NCI-H1048 (cell line): ENCODE data around the gene POLN.

Experiments
- DNase-seq: peaks from one replicate; lab custom pipeline; 2025; lab: John Stamatoyannopoulos, UW

POLN gene

GRCh38 chr4:2104556-2105345, 137.2 kb downstream of the POLN start:
- DNase-seq: no peak

DNA sequence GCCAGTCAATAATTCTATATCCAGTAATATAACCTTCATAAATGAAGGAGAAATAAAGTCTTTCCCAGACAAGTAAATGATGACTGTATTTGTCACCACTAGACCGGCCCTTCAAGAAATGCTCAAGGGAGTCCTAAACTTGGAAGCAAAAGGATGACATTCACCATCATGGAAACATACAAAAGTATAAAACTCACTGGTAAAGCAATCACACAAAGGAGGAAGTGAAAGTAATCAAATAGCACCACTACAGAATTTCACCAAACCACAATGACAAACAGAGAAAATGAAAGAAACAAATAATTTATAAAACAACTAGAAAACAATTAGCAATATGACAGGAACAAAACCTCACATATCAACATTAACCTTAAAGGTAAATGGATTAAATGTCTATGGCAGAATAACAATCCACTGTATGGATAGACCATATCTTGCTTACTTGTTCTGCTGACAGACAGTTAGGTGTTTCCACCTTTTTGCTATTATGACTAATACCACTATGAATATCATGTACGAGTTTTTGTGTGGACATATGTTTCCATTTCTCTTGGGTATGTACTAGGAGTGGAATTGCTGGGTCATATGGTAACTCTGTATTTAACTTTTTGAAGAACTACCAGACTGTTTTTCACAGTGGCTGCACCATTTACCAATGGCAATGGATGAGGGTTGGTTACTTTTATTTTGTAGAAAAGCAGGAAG, 137.9 kb downstream of the POLN start:
- DNase-seq: no peak

- DNase-seq: no peak
Measured at GRCh38 chr4:2103127-2103842, 138.6 kb downstream of the POLN start.

GRCh38 chr4:2102045-2102883, 139.7 kb downstream of the POLN start:
- no peak for DNase-seq

DNA sequence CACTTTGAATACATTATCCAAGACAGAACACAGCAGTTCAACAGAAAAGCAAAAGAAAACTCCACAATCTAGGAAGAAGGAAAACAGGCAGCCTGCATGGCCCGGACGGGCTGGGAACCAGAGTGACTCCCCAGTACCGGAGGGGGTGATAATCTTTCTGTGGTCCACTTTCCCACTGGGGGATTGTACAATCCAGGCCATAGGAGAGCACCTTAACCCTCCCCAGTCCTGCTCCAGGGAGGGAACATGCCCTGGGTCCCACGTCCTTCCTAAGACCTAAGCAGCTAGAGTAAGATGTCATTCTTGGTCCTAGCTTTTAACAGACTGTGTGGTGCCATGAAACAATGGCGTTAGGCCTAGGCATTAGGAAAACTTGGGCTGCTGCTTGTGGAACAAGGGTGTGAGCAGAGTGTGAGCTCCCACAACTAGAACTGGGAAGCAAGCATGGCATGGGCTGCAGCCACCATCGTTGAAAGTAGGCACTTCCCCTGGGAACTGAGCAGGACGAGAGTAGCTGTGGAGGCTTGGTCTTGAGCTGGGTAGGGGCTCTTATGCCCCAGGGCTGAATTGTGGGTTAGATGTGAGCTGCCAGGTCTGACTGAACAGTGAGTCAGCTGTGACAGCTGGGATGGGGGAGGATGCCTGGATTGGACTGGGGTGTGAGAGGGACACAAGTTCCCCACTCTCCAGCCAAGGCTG, 140.4 kb downstream of the POLN start:
- no peak for DNase-seq

GRCh38 chr4:2096073-2096609, 145.8 kb downstream of the POLN start:
- no peak for DNase-seq

- DNase-seq: no peak
Measured at GRCh38 chr4:2095236-2096072, 146.5 kb downstream of the POLN start.

- no peak for DNase-seq
Measured at GRCh38 chr4:2094545-2094944, 147.4 kb downstream of the POLN start.

DNA sequence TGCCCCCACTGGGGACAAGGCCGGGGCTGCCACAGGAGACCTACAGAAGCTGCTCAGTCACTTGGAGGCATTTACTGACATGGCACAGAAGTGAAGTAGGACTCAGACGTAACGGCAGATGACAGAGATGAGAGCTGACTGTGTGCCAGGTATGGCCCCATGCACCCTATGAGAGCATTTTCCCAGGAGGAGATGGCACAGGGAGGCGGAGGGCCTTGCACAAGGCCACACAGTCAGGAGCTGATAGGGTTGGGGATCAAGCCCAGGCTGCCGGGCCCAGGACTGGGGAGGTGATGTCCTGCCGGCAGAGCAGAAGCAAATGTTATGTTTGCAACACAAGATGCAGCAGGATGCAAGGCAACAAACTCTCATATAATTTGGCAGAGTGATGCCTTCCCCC, 148.7 kb downstream of the POLN start:
- DNase-seq: no peak

- DNase-seq: no peak
Measured at GRCh38 chr4:2092669-2093053, 149.3 kb downstream of the POLN start.

GRCh38 chr4:2091990-2092668, 149.8 kb downstream of the POLN start:
- no peak for DNase-seq

DNA sequence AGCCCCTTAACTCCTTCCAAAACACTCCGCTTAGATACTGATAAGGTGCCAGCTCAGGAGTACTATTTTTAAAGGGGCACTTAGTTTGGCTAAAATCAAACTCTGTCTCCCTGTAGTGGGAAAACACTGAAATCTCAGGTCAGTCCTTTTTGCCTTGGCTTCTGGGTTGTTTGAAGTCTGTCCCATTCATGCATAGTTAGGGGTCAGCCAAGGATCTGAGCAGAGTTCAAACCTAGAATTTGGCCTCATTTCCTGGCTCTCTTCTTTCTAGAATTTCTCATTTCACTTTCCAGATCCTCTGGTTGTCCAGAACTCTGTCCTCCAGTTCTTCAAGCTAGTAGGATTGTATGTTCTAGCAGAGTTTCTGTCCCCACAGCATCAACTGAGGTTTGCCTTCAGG, 151.3 kb downstream of the POLN start:
- DNase-seq: no peak

DNA sequence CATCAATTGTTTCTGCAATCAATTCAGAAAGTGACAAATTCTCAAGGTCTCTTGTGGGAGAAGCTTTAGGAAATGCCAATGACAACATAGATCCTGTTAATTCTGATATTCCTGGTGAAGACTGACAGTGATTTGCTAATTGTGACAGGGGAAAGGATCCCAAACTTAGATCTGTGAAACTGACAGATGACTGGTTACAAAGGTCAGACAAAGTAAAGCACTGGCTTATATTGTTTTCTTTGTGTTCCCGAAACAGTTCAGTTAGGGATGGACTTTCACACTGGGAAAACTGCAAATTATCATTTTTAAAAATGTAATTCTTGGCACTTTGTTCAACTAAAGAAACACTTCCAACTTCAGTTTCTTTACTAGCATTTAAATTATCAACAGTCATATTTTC, 152.7 kb downstream of the POLN start:
- DNase-seq: no peak

DNA sequence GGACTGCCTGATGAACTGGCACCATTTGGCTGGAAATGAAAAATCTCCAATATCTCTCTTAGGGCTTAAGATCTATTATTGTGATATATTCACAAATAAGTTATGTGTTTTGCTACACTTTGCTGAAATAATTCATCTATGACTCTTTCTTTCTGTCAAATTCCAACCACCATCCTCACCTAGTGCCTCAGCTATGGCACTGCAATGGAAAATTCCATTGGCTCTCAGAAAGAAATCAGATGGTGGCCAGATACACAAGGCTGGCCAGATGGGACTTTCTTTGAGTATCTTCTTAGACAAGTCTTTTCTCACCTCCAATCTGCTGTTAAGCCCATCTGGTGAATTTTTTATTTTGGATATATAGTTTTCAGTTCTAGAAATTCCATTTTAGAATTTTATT, 154.8 kb downstream of the POLN start:
- DNase-seq: no peak

- no peak for DNase-seq
Measured at GRCh38 chr4:2085496-2085901, 156.4 kb downstream of the POLN start.

DNA sequence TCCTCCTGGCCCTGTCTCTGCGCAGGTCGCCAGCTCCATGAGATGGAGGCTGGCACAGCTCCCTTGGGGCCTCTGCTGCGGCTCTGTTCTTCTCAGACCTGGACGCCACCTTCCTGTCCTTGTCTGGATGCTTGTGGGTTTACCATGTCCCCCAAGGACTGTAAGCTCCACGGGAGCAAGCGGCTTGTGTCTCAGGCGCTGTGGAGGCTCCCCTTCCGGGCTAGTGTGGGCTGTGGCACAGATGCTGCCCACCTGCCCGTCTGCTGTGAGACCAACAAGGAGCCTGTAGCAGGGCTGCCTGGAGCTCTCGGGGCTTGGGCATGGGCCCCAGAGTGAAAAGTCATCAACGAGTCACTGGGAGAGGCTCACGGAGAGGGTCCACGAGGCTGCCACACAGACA, 157.6 kb downstream of the POLN start:
- no peak for DNase-seq

DNA sequence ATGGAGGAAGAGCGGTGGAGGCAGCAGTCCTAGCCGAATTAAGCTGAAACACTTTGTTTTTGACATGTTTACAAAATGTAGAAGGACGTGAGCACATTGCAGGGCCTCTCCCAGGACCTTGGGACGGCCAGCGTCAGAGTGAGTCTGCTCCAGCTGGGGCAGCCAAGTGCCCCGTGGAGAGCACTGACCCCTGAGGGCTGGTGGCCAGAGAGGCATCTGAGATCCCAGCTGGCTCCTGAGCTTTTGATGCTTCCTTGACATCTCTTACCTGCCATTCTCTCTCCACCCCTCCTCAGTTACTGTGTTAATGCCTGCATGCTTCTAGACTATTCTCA, 158.1 kb downstream of the POLN start:
- DNase-seq: no peak

- DNase-seq: no peak
Measured at GRCh38 chr4:2083116-2083825, 158.7 kb downstream of the POLN start.

DNA sequence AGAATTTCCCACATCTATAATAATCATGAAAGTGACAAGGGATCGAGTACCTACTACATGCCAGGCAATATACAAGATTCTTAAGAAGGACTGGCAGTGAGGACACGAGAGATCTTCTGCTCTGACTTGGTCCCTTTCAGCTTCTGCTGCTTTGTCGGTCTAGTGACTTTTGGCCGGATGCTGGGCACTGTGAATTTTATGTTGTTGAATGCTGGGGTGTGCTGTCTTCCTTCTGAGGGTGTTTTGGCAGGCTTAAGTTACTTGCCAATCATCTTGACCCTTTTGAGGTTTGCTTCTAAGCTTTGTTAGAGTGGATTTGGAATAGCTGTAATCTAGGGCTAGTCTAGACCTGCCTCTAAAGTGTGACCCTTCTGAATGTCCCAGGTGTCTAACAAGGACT, 159.3 kb downstream of the POLN start:
- DNase-seq: no peak
